GM12878 (cell line): Measurements from ENCODE around the gene CLIC6. TPM values are rescaled to one million over a fixed set of nuclear protein-coding genes. Genes with fewer than 3 reads are reported as not detected.
"Not testable (repeated sequence)": the region's sequence is repeated elsewhere in the genome, so short reads cannot be mapped to it uniquely, and the experiment has no call there.

ENCODE experiments used
- ATAC-seq: fragments of 200-7000 bp; cut with Tn5 transposase; 3 replicates; pipeline ENCODE4 v1.9.1; 2020; ENCODE audit warnings: mild to moderate bottlenecking, moderate library complexity
- BruUV-seq: library from RNA; stranded (reverse); fragments of 400-500 nt; replicated peaks from 2 replicates; lab custom pipeline; 2021; lab: Mats Ljungman, UMichigan
- CTCF ChIA-PET: fragments of 300-600 bp; sonication (Branson Sonifier 250); formaldehyde crosslinking; extraction: SDS; loops from one replicate; lab custom pipeline; 2021; ENCODE audit warnings: inconsistent platforms; lab: Yijun Ruan, JAX
- POLR2A ChIA-PET: fragments of 350-600 bp; formaldehyde crosslinking; extraction: SDS; loops from one replicate; lab custom pipeline; 2021; ENCODE audit warnings: inconsistent platforms; lab: Charles Lee
- RAD21 ChIA-PET: fragments of 300-600 bp; sonication (Branson Sonifier 250); formaldehyde crosslinking; loops from one replicate; lab custom pipeline; 2023; ENCODE audit warnings: antibody characterized with exemption; ENCODE audit not compliant: unreplicated experiment; lab: Charles Lee
- SMC1A ChIA-PET: fragments of 300-600 bp; sonication (Branson Sonifier 250); formaldehyde crosslinking; loops from one replicate; lab custom pipeline; 2023; ENCODE audit not compliant: unreplicated experiment, uncharacterized antibody; lab: Charles Lee
- DNase-seq: peaks from one replicate; pipeline ENCODE4 v3.0.0-alpha.2; 2011; ENCODE audit warnings: low read depth, low spot score
- FAIRE-seq: peaks from 3 replicates; lab custom pipeline; 2011; peaks lifted over from hg19 to GRCh38; lab: Jason Lieb, UNC
- H2AFZ ChIP-seq: 2 replicates; pipeline ENCODE4 v1.6.0; 2011; ENCODE audit warnings: low read depth, low read length, control low read depth; ENCODE audit not compliant: control insufficient read depth
- H3K27ac ChIP-seq: 2 replicates; pipeline ENCODE4 v1.5.1; 2011; ENCODE audit warnings: control low read depth; ENCODE audit not compliant: control insufficient read depth, insufficient read depth
- H3K27me3 ChIP-seq, 2 experiments: replicated peaks in 1 of 2; 2 replicates each; pipeline versions ENCODE4 v1.6.0 to v1.6.1; 2011; ENCODE audit warnings: low read length in 1 of 2; ENCODE audit not compliant: control insufficient read depth in 2 of 2, insufficient read depth in 2 of 2
- H3K36me3 ChIP-seq, 2 experiments: 2 replicates each; pipeline ENCODE4 v1.5.1; 2011; ENCODE audit warnings: low read length in 1 of 2; ENCODE audit not compliant: control insufficient read depth in 2 of 2, insufficient read depth in 2 of 2
- H3K4me1 ChIP-seq: 2 replicates; pipeline ENCODE4 v1.6.1; 2011; ENCODE audit warnings: mild to moderate bottlenecking, low read length, moderate library complexity, mixed read lengths; ENCODE audit not compliant: control insufficient read depth, insufficient read depth
- H3K4me2 ChIP-seq: 2 replicates; pipeline ENCODE4 v1.6.0; 2011; ENCODE audit warnings: control low read depth; ENCODE audit not compliant: control insufficient read depth, insufficient read depth
- H3K4me3 ChIP-seq: fragments of 200-600 bp; sonication (generic); 2 replicates; pipeline ENCODE4 v1.5.1; 2016
- H3K79me2 ChIP-seq: 2 replicates; pipeline ENCODE4 v1.6.0; 2011; ENCODE audit warnings: low read length; ENCODE audit not compliant: control insufficient read depth, insufficient read depth
- H3K9ac ChIP-seq: 2 replicates; pipeline ENCODE4 v1.8.0; 2011; ENCODE audit warnings: low read length, control low read depth, mixed read lengths; ENCODE audit not compliant: control insufficient read depth, insufficient read depth
- H3K9me3 ChIP-seq: replicated peaks from 3 replicates; pipeline ENCODE4 v1.5.1; 2011; ENCODE audit warnings: mild to moderate bottlenecking, low read length; ENCODE audit not compliant: control insufficient read depth, insufficient read depth
- H4K20me1 ChIP-seq: 2 replicates; pipeline ENCODE4 v1.6.0; 2011; ENCODE audit not compliant: control insufficient read depth, insufficient read depth
- HDAC6 ChIP-seq: fragments of 200-600 bp; sonication (generic); IDR thresholded peaks from one replicate; pipeline ENCODE4 v1.8.0; 2017; ENCODE audit warnings: antibody characterized with exemption; ENCODE audit not compliant: unreplicated experiment
- JUNB ChIP-seq: IDR thresholded peaks from 2 replicates; pipeline ENCODE4 v1.6.1; 2016; ENCODE audit warnings: antibody characterized with exemption, mild to moderate bottlenecking
- RUNX3 ChIP-seq: IDR thresholded peaks from 2 replicates; pipeline ENCODE4 v1.6.1; 2012; ENCODE audit warnings: low read length, inconsistent platforms
- WGBS: methylation state at CpG from one replicate; pipeline ENCODE4 v1.1.6; 2016; ENCODE audit warnings: low lambda C conversion rate; ENCODE audit not compliant: insufficient replicate concordance, insufficient coverage; ENCODE audit errors: missing lambda C conversion rate; 5-methylcytosine and 5-hydroxymethylcytosine counted together
- in situ Hi-C: fragments of 300-500 bp; cut with MboI; formaldehyde crosslinking; loops from 9 replicates; pipeline ENCODE4 v1.14.3; 2018; ENCODE audit warnings: mixed read lengths
- intact Hi-C: fragments of 100-400 bp; cut with micrococcal nuclease; formaldehyde crosslinking; loops from one replicate; pipeline ENCODE4 v1.14.2; 2022; ENCODE audit not compliant: unreplicated experiment
- polyA plus RNA-seq, 11 experiments: library from polyadenylated mRNA; depleted of rRNA in 4 of 11; unstranded in 6 of 11; stranded (reverse) in 5 of 11; fragments of >200 nt; fragmentation: Nextera tagmentation in 4 of 11; fragmentation: Illumina TruSeq in 1 of 11; extraction: Ambion mirVana in 4 of 11; extraction: Trizol in 1 of 11; gene quantifications; 1 replicate in 1 of 11; 2 replicates in 10 of 11; pipeline versions ENCODE4 v1.2.1 to v1.2.3, GENCODE V29; 2011 to 2016; ENCODE audit warnings: inconsistent platforms in 2 of 11, missing spikeins in 2 of 11, low read depth in 1 of 11
- total RNA-seq, 4 experiments: library from RNA; depleted of rRNA in 3 of 4; stranded (reverse); fragments of >200 nt in 3 of 4; fragmentation: Illumina TruSeq in 1 of 4; extraction: Trizol in 1 of 4; gene quantifications; 2 replicates each; pipeline versions ENCODE4 v1.2.1 to v1.2.3, GENCODE V29; 2013 to 2021

The CLIC6 gene
- total and polyA plus RNA-seq, 10 of the 15 experiments (the other 5 are each of a cell fraction or from before 2014, with no cell fraction given): 5.7 to 34.1 (median 11.2) TPM

DNA sequence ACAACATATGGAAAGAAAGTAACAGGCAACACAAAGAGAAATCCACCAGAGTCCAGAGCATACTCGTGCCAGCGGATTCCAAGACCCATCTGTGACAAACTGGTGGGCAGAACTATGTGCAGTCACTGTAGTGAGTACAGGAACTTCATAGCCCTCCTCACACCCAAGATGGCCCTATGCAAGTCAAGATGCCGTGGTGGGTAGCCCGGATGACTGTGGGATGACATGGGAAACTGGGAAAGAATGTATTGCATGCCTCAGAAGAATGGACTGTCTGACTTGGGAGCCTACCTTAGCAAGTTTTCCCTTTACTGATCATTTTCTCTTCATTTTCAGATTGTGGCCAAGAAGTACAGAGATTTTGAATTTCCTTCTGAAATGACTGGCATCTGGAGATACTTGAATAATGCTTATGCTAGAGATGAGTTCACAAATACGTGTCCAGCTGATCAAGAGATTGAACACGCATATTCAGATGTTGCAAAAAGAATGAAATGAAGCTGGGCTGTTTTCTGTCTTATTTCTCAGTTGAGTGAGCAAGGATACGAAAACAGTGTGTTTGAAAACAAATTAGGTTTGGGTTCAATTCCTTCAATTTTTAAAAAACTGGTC lies 47.3 kb downstream of the CLIC6 start:
- H3K27me3 ChIP-seq: no peaks in the 10 kb centered on the region
- in situ Hi-C loops: no loop called here
- H3K4me3 ChIP-seq: no peak overlapping the region
- WGBS: 20% methylated on average over 7 of the region's 7 CpGs
- no peak for DNase-seq
- ChIA-PET POLR2A (no interaction called here), CTCF (no interaction called here), RAD21 (no interaction called here), SMC1A (no interaction called here)
- H3K9me3 ChIP-seq: no peaks in the 10 kb centered on the region
- peak; percentile 12; the same call in 2 of the 3 replicates for ATAC-seq
- peaks cover 10% of the 10 kb centered on the region for H3K4me1 ChIP-seq
- no peak overlapping the region for H2AFZ ChIP-seq
- intact Hi-C loops: no loop called here
- no peak overlapping the region for H3K4me2 ChIP-seq
- H3K36me3 ChIP-seq: peaks cover 3% of the 10 kb centered on the region in 2 experiments; a peak in 2 of 4 replicates
- H3K27ac ChIP-seq: no peak overlapping the region
- no peak overlapping the region for H3K9ac ChIP-seq
- no peaks in the 10 kb centered on the region for H4K20me1 ChIP-seq
- no peak for FAIRE-seq
- TF ChIP-seq JUNB: peak; percentile 62; the same call in 1 of the 2 replicates
- TF ChIP-seq RUNX3: peak; percentile 32; the same call in 1 of the 2 replicates
- no peak for TF ChIP-seq HDAC6
- H3K79me2 ChIP-seq: no peaks in the 10 kb centered on the region
- BruUV-seq: no TSS peak

DNA sequence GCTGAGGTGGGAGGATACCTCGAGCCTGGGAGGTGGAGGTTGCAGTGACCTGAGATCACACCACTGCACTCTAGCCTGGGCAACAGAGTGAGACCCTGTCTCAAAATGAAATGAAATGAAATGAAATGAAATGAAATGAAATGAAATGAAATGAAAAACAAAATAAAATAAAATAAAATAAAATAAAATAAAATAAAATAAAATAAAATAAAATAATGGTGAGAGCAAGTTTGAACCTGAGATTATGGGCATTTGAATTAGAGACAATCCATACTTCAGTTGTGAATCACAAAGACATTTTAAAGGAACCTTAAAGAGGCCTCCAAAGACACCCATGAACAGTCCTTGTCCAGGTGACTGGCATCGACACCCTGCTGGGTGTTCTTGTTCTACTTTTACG lies 49.7 kb downstream of the CLIC6 start:
- H3K9ac ChIP-seq, DNase-seq, H3K27ac ChIP-seq, H3K27me3 ChIP-seq, H3K4me2 ChIP-seq, H3K4me3 ChIP-seq, SMC1A ChIA-PET, H2AFZ ChIP-seq, H3K9me3 ChIP-seq, BruUV-seq, intact Hi-C loops, FAIRE-seq, H4K20me1 ChIP-seq, in situ Hi-C loops, ATAC-seq, H3K36me3 ChIP-seq, H3K79me2 ChIP-seq: not testable (repeated sequence)
- ChIA-PET CTCF (interaction anchor here (1.2 to 1.9 kb wide), 4 partner anchors 10 to 25 kb away, joined by 3 to 7 read pairs (median 3); no protein-coding TSS in a partner anchor), RAD21 (interaction anchor here (1.3 kb wide), 1 partner anchor 22 kb away, joined by 4 read pairs; no protein-coding TSS in a partner anchor), POLR2A (interaction anchor here (1.1 kb wide), 1 partner anchor 9 kb away, joined by 4 read pairs; no protein-coding TSS in a partner anchor)
- 80% methylated on average over 3 of the region's 3 CpGs for WGBS
- peaks cover 10% of the 10 kb centered on the region for H3K4me1 ChIP-seq
